GM19023 (cell line): ENCODE results near the gene DPT.
"Not testable (repeated sequence)": the region's sequence is repeated elsewhere in the genome, so short reads cannot be mapped to it uniquely, and the experiment has no call there.

Source experiments
- ATAC-seq: cut with Tn5 transposase; IDR thresholded peaks from one replicate; pipeline ENCODE4 v1.9.1; 2021; ENCODE audit warnings: mild to moderate bottlenecking, moderate library complexity; ENCODE audit not compliant: unreplicated experiment

The DPT gene

DNA sequence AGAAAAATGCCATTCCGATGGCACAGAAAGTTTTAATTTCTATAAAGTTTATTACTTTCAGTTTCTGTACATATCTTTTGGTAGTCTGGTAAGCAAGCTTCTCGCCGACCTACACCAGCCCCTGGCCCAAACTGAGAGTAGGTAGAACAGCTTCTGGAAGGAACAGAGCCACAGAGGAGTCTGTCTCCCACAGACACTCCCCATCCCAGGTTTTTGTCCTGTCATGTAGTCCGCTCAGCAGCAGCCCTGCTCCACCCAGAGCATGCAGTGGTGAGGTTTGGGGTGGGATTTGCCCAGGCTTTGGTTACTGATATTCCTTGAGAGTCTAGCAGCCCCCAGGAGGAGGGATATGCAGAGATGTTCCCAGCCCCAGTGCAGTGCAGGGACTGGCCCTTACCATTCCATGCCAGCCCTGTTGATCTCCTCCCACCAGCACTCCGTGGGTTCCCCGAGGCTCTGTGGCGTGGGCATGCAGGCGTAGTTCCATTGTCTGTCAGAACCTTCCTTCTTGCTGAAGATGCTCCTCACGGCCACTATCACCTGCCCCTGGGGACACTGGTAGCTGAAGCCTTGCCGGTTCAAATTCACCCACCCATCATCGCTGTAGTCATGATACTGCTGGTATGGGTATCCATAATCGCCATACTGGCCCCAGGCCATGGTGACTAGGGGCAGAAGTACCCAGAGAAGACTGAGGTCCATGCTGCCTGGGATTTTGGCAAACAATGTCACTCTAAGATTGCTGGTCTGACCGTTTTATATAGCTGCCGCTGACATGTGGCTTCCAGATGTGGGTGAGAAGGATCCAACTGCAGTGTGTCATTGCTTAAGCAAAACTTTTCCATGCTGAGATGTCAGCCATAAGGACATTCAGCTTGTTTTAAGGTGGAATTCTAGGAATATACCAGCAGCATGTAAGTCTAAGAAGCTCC lies at the start of gene DPT:
Gene DPT, minus strand, starts transcription at position 734 of the 932 bp plus-strand sequence. Its CDS starts 32 bp downstream, at position 702.
- no peak for ATAC-seq

DNA sequence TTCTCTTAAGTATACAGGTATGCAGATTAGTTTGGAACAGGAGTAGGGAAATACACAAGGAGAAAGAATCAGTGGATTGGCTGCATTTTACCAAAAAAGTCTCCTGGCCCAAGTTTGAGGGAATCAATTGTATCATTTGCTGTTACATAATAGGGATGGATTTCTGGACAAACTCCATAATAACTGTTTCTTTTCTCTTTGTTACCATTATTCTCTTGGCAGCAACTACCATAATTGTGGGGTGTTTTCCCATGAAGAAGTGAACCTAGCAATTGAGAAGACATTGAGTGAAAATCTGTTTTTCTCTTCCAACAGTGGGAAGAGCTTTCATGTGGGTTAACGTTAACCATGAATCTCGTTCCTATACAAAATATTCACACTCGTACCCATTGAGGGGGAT lies 46.4 kb upstream of the DPT start:
- ATAC-seq = no peak

- no peak for ATAC-seq
Observed at GRCh38 chr1:168774241-168774640, 45.2 kb upstream of the DPT start.

- no peak for ATAC-seq
Observed at GRCh38 chr1:168772428-168773060, 43.5 kb upstream of the DPT start.

DNA sequence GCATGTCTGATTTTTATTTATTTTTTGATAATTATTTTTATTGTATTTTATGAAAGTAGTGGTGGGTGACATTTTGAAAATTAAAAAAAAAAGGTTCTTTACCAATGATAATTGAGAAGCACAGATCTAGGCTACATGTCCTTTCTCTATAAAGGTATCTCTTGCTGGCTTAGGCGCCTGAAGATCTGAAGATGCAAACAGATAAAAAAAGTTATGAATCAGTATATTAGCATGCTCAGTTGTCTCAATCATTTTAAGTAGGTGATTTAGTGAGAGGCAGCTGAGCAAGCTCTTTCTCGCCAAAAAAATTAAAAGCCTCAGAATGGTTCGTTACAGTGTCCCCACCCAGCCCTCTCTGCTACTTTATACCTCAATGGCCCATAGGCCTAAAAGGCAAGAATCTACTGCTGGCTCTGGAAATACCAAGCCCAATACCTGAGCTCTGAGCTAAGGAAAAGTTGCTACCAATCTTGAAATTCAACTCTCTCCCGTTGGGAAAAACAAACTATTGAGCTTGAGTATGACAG lies 42.2 kb upstream of the DPT start:
- no peak for ATAC-seq

GRCh38 chr1:168769893-168770292 lies 40.9 kb upstream of the DPT start:
- not testable (repeated sequence) for ATAC-seq

GRCh38 chr1:168767894-168768584 lies 39.0 kb upstream of the DPT start:
- no peak for ATAC-seq

DNA sequence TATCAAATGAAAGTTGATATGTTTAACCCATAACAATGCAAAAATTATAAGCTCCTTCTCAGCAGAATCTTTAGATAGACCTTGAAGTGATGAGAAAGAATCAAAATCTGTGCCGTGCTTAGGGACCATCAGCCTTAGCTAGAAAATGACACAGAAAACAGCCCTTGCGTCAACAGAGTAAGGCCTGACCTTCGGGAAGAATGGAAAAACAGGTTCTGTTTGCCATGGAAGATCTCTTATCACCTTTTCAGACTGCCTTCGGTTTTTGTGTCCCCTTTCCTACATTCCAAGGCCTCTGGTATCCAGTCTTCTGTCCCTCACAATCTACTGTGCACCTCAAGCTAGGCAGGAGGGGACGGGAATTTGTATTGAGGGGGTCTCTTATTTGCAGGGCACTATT lies 37.6 kb upstream of the DPT start:
- no peak for ATAC-seq

- ATAC-seq = no peak
Observed at GRCh38 chr1:168763031-168763430, 34.0 kb upstream of the DPT start.

DNA sequence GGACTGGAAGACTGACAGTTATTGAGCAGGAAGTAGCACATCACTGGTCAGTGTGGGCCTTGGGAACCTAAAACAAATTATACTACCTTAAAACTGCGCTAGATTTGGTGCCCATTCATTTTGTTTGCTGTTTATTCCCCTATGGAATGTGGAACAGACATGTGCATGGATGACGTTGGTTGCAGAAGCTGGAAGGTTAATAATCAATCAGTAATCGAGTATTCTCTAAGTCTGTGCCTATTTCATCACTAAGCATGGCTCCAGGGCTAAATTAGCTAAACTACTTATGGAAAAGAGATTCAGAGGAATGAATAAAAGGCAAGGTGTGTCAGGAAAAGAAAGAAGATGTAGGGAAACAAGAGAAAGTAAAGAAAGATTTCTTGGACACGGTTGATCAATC lies 33.5 kb upstream of the DPT start:
- ATAC-seq = no peak

DNA sequence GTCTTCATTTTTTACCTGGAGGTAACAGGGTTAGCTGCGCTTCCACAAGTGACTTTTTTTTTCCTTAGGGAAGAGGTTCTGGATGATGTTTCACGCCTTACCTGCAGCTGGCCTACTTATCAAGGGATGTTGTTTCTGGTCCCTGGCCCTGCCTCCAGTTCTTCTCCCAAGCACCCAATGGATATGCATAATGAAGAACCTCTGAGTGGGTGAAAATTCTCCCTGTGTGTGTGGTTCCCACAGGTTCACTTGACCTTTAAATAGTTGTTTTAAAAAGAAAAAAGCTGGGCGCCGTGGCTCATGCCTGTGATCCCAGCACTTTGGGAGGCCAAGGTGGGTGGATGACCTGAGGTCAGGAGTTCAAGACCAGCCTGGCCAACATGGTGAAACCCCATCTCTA lies 31.8 kb upstream of the DPT start:
- ATAC-seq = no peak

- no peak for ATAC-seq
Observed at GRCh38 chr1:168760241-168760640, 31.2 kb upstream of the DPT start.

DNA sequence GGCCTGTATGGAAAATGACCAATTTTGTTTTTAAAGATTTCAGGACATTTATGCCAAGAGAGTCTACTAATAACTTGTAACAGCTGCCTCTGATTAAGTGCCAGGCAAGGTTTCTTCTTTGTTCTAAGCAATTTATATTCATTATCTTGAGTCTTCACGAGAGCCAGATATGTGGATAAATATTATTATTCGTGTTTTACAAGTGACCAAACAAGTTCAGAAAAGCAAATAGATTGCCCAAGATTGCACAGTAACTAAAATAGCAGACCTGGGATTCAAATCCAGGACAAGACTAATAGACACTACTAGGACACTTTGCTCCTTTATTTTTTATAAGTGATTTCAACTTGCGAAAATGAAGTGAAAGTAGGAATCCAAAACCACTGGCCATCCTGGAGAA lies 30.1 kb upstream of the DPT start:
- no peak for ATAC-seq

DNA sequence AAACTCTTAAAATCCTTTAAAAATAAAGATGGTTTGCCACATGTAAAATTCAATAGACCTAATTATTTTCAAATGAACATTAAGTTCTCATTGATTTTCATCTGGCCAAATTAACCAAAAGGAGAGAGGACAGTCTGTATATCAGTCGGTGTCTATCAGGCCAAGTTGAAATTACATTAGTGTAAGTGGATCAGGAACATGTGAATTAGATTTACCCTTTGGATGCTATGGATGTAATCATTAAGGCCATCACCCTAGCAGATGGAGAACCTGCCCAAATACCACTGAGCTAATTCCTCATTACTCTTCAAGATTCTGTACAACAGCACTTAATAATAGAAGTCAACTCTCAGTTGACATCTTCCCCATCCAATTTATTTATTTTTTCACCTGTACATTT lies 29.5 kb upstream of the DPT start:
- no peak for ATAC-seq

GRCh38 chr1:168755800-168756418 lies 26.9 kb upstream of the DPT start:
- no peak for ATAC-seq

- ATAC-seq = no peak
Observed at GRCh38 chr1:168752171-168752832, 23.3 kb upstream of the DPT start.

DNA sequence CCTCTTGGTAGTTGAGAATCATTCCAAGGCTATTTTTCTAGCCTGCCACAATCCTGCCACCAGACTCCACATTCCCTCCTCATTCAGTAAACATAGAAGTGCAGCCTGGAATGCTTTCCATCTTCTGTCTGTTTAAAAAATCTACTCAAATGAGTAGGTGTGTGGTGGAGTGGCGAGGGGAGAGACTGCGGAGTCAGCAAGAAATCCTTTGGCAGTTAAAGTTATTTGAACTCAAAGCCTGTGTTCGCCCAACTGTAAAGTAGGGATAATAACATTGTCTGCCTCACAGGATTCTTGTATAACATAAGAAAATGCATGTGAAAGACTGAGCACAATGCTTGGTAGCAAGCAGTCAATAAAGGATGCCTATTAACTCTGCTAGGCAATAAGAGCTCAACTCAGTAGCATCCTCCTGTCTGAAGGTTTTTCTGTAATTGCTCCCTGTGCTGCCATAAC lies 22.2 kb upstream of the DPT start:
- no peak for ATAC-seq

DNA sequence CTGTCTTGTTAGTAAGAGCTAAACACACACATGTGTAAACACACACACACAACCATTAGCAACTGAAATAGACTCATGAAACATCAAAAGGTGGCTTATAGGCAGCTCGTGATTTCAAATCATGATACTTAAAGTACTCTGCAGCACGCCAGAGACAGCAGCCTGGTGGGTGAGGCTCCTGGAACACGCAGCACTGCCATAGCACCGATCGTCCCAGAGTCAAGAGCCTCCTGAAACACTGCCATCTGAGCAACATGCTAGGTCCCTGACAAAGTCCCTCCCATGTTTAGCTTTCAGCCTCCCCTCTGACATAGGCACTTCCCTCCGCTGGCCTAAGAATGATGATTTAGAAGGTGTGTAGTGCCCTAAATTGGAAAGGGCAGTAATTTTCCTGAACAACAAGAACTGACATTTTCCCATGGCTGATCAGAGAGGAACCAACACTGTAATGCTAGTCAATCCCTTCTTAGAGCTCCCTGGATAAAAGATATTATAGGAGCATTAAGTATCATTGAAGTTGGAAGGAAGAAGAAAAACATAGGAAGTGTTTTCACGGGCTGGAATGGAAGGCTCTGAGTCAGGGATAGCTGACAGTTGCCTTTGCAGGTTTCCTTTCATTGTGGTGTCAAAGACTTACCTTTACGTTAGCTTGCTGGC lies 14.1 kb upstream of the DPT start:
- no peak for ATAC-seq

DNA sequence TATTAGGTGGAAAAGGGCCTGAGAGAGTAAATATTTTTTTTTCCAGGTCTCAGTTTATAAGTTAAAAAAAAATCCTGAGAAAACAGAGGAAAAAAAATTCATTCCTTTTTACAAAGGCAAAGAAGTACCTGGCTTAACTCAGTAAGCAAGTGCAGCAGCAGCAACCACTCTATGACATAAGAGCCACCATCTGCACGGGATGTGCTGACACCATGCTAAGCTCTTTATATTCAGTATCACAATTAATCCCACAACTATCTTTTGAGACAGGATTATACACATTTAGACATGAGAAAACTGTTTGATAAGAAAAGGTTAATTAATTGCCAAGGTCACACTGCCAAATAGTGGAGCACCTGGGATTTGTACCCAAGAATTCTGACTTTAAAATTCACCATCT lies 13.4 kb upstream of the DPT start:
- no peak for ATAC-seq

- ATAC-seq = no peak
Observed at GRCh38 chr1:168739908-168740307, 10.9 kb upstream of the DPT start.
